Nephron (organoid): Measurements from ENCODE around the gene RIMBP2.

ENCODE experiments used
- H3K27ac Mint-ChIP-seq, 3 experiments: 2 replicates each; pipeline ENCODE4 v1.8.0; 2020; ENCODE audit warnings: mixed read lengths in 3 of 3, mild to moderate bottlenecking in 2 of 3, moderate library complexity in 1 of 3
- H3K27me3 Mint-ChIP-seq: 2 replicates; pipeline ENCODE4 v1.8.0; 2021; ENCODE audit warnings: low read depth, mild to moderate bottlenecking, moderate library complexity, mixed read lengths
- H3K36me3 Mint-ChIP-seq: 2 replicates; pipeline ENCODE4 v1.8.0; 2020; ENCODE audit warnings: low read depth, mixed read lengths
- H3K4me1 Mint-ChIP-seq: 2 replicates; pipeline ENCODE4 v1.8.0; 2020; ENCODE audit warnings: mixed read lengths
- H3K4me3 Mint-ChIP-seq, 3 experiments: 2 replicates each; pipeline ENCODE4 v1.8.0; 2020; ENCODE audit warnings: mild to moderate bottlenecking in 3 of 3, mixed read lengths in 3 of 3, moderate library complexity in 2 of 3
- H3K9me3 Mint-ChIP-seq: 2 replicates; pipeline ENCODE4 v1.8.0; 2020; ENCODE audit warnings: mixed read lengths
- TF ChIP-seq, protein P1 (sequence below), 3 experiments: fragments of 200-600 bp; sonication (generic); IDR thresholded peaks; one replicate each; pipeline ENCODE4 v1.5.0; 2021; ENCODE audit warnings: antibody characterized with exemption in 3 of 3; ENCODE audit not compliant: unreplicated experiment in 3 of 3

RIMBP2 gene

DNA sequence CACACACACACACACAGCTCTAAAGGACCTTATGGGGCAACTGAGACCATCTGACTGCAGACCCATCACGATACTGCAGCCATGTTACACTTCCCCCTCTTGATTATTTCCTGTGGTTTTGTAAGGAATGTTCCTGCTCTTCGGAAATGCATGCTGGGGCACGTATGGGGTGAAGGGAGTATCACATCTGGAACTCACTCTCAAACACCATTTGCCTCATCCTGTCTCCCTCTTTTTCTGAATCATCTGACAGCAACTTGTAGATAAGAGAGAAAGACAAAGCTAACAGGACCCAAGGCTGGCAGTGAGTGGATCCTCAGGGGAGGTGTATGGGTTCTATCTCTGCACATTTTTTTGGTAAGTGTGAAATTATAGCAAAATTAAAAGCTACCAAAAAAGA is 50.3 kb downstream of the RIMBP2 start:
- H3K27me3 Mint-ChIP-seq = peaks cover 21% of the 10 kb centered on the region
- H3K27ac Mint-ChIP-seq = no peak overlapping the region
- TF ChIP-seq, protein P1, sequence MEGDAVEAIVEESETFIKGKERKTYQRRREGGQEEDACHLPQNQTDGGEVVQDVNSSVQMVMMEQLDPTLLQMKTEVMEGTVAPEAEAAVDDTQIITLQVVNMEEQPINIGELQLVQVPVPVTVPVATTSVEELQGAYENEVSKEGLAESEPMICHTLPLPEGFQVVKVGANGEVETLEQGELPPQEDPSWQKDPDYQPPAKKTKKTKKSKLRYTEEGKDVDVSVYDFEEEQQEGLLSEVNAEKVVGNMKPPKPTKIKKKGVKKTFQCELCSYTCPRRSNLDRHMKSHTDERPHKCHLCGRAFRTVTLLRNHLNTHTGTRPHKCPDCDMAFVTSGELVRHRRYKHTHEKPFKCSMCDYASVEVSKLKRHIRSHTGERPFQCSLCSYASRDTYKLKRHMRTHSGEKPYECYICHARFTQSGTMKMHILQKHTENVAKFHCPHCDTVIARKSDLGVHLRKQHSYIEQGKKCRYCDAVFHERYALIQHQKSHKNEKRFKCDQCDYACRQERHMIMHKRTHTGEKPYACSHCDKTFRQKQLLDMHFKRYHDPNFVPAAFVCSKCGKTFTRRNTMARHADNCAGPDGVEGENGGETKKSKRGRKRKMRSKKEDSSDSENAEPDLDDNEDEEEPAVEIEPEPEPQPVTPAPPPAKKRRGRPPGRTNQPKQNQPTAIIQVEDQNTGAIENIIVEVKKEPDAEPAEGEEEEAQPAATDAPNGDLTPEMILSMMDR (IDR thresholded peaks at IDR 0.05; ENCODE audit: unreplicated experiment in 3 of 3) = no peak
- H3K9me3 Mint-ChIP-seq = peaks cover 8% of the 10 kb centered on the region
- peaks cover 11% of the 10 kb centered on the region for H3K4me1 Mint-ChIP-seq
- H3K4me3 Mint-ChIP-seq = no peak overlapping the region
- no peaks in the 10 kb centered on the region for H3K36me3 Mint-ChIP-seq

DNA sequence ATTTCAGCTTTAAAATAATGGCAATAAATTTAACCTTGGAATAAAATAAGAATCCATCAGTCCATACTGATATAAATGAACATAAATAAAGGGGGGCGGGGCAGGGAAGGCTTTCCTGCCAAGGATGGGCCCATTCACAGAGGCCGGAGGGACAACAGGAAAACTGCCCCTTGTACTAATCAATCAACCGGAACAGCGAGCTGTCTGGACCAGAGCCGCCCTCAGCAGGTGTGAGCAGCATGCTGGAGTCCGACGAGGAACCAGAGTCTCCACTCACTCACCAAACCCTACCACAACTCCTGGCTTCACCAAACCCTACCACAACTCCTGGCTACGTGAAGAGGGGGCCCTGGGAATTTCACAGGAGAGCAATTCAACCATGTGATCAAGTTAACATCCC is 51.3 kb downstream of the RIMBP2 start:
- Mint-ChIP-seq H3K4me1 (peaks cover 11% of the 10 kb centered on the region), H3K9me3 (peaks cover 8% of the 10 kb centered on the region), H3K4me3 (no peak overlapping the region), H3K36me3 (no peaks in the 10 kb centered on the region), H3K27ac (no peak overlapping the region), H3K27me3 (peaks cover 19% of the 10 kb centered on the region)
- TF ChIP-seq, protein P1 (IDR thresholded peaks at IDR 0.05; ENCODE audit: unreplicated experiment in 3 of 3) = no peak

DNA sequence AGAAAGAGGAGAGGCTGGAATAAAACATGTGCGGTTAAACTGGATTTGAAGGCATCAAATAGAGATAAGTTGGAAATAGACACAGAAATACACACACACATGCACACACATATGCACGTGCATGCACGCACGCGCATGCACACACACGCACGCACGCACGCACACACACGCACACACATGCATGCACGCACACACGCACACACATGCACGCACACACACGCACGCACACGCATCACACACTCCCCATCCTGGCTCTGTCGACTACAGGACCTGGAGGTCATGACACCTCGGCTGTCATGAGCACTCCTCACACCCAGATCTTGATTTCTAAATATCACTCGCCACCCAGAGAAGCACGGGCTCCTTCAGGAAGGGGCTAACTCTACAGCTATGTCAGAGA is 51.8 kb downstream of the RIMBP2 start:
- no peaks in the 10 kb centered on the region for H3K36me3 Mint-ChIP-seq
- TF ChIP-seq, protein P1 (IDR thresholded peaks at IDR 0.05; ENCODE audit: unreplicated experiment in 3 of 3) = no peak
- H3K4me1 Mint-ChIP-seq = peaks cover 11% of the 10 kb centered on the region
- peaks cover 5% of the 10 kb centered on the region for H3K9me3 Mint-ChIP-seq
- no peak overlapping the region for H3K4me3 Mint-ChIP-seq
- H3K27ac Mint-ChIP-seq = no peak overlapping the region
- peaks cover 19% of the 10 kb centered on the region for H3K27me3 Mint-ChIP-seq

DNA sequence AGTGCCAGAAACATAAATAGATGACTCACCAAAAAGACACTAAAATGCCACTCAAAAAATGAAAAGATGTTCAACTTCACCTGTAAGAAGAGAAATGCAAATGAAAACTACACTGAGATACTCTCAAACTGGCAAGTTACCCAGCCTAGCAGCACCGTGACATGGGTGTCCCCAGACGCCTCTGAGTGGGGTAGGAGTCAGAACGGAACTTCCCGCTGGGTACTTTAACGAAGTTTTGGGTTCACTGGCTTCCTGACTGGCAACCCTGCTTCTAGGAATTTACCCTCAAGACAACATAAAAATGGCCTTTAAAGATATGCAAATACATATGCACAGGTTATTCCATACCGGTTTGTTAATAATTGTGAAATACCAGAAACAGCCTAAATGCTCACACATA is 52.6 kb downstream of the RIMBP2 start:
- TF ChIP-seq, protein P1 (IDR thresholded peaks at IDR 0.05; ENCODE audit: unreplicated experiment in 3 of 3) = no peak
- Mint-ChIP-seq H3K27me3 (peaks cover 19% of the 10 kb centered on the region), H3K9me3 (peaks cover 5% of the 10 kb centered on the region), H3K4me1 (peaks cover 11% of the 10 kb centered on the region), H3K36me3 (no peaks in the 10 kb centered on the region), H3K27ac (no peak overlapping the region), H3K4me3 (no peak overlapping the region)

GRCh38 chr12:130661486-130662255 is 54.4 kb downstream of the RIMBP2 start:
- TF ChIP-seq, protein P1 (IDR thresholded peaks at IDR 0.05; ENCODE audit: unreplicated experiment in 3 of 3) = no peak
- H3K27ac Mint-ChIP-seq = no peak overlapping the region
- peaks cover 6% of the 10 kb centered on the region for H3K4me1 Mint-ChIP-seq
- H3K27me3 Mint-ChIP-seq = peaks cover 24% of the 10 kb centered on the region
- no peak overlapping the region for H3K4me3 Mint-ChIP-seq
- peaks cover 5% of the 10 kb centered on the region for H3K9me3 Mint-ChIP-seq
- no peaks in the 10 kb centered on the region for H3K36me3 Mint-ChIP-seq

GRCh38 chr12:130661059-130661458 is 55.0 kb downstream of the RIMBP2 start:
- Mint-ChIP-seq H3K9me3 (peaks cover 5% of the 10 kb centered on the region), H3K4me3 (no peak overlapping the region), H3K27me3 (peaks cover 24% of the 10 kb centered on the region), H3K27ac (no peak overlapping the region), H3K36me3 (no peaks in the 10 kb centered on the region), H3K4me1 (peaks cover 6% of the 10 kb centered on the region)
- TF ChIP-seq, protein P1 (IDR thresholded peaks at IDR 0.05; ENCODE audit: unreplicated experiment in 3 of 3) = no peak
